OCI-LY1 (cell line): ENCODE measurements around the gene ZDHHC11B.
"Not testable (repeated sequence)": the region's sequence is repeated elsewhere in the genome, so short reads cannot be mapped to it uniquely, and the experiment has no call there.

Experiments
- CTCF ChIP-seq: fragments of 200-600 bp; sonication (generic), shearing (Covaris generic); IDR thresholded peaks from 2 replicates; pipeline ENCODE4 v1.5.1; 2017; ENCODE audit warnings: mild to moderate bottlenecking, antibody characterized with exemption, low read length, moderate library complexity, mixed read lengths
- EZH2 ChIP-seq: fragments of 200-600 bp; sonication (generic), shearing (Covaris generic); IDR thresholded peaks from 2 replicates; pipeline ENCODE4 v1.8.0; 2017; ENCODE audit warnings: borderline replicate concordance, mixed run types, mild to moderate bottlenecking, antibody characterized with exemption, low read length, moderate library complexity, mixed read lengths

DNA sequence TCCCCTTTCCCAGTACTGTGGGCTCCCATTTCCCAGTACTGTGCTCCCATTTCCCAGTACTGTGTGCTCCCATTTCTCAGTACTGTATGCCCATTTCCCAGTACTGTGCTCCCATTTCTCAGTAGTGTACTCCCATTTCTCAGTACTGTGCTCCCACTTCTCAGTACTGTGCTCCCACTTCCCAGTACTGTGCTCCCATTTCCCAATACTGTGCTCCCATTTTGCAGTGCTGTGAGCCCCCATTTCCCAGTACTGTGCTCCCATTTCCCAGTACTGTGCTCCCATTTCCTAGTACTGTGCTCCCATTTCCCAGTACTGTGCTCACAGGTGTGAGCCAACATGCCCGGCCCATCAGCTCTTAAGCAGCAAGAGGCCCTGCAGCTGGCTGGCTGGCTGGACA lies 11.3 kb upstream of the ZDHHC11B start:
- TF ChIP-seq CTCF, EZH2: not testable (repeated sequence)
